GM19397 (cell line): Measurements from ENCODE around the gene MAP2K3.

Source experiments
- ATAC-seq: cut with Tn5 transposase; IDR thresholded peaks from one replicate; pipeline ENCODE4 v1.9.1; 2021; ENCODE audit warnings: mild to moderate bottlenecking, moderate library complexity; ENCODE audit not compliant: unreplicated experiment

Gene MAP2K3

GRCh38 chr17:21282231-21282630, 2.3 kb upstream of the MAP2K3 start:
- ATAC-seq: no peak

- no peak for ATAC-seq
Measured at GRCh38 chr17:21282850-21283249, 1.7 kb upstream of the MAP2K3 start.

GRCh38 chr17:21283482-21284318, 811 bp upstream of the MAP2K3 start:
- peak; percentile 12 for ATAC-seq

- no peak for ATAC-seq
Measured at GRCh38 chr17:21285164-21286065, 904 bp downstream of the MAP2K3 start.

GRCh38 chr17:21286066-21286770, 1.7 kb downstream of the MAP2K3 start:
- no peak for ATAC-seq

GRCh38 chr17:21286909-21287702, 2.6 kb downstream of the MAP2K3 start:
- ATAC-seq: no peak

GRCh38 chr17:21287703-21288449, 3.4 kb downstream of the MAP2K3 start:
- ATAC-seq: peak; percentile 34

GRCh38 chr17:21288571-21289017, 4.1 kb downstream of the MAP2K3 start:
- ATAC-seq: peak; percentile 5

GRCh38 chr17:21289175-21289901, 4.8 kb downstream of the MAP2K3 start:
- ATAC-seq: no peak

GRCh38 chr17:21289902-21290571, 5.5 kb downstream of the MAP2K3 start:
- no peak for ATAC-seq

- no peak for ATAC-seq
Measured at GRCh38 chr17:21291357-21291756, 6.8 kb downstream of the MAP2K3 start.

GRCh38 chr17:21291862-21292261, 7.4 kb downstream of the MAP2K3 start:
- no peak for ATAC-seq

GRCh38 chr17:21292867-21293830, 8.6 kb downstream of the MAP2K3 start:
- no peak for ATAC-seq

- ATAC-seq: no peak
Measured at GRCh38 chr17:21293831-21294210, 9.3 kb downstream of the MAP2K3 start.

GRCh38 chr17:21294321-21295035, 10.0 kb downstream of the MAP2K3 start:
- ATAC-seq: no peak

GRCh38 chr17:21295036-21295952, 10.8 kb downstream of the MAP2K3 start:
- ATAC-seq: no peak
